ENCODE data around the gene FGD2.

DNA sequence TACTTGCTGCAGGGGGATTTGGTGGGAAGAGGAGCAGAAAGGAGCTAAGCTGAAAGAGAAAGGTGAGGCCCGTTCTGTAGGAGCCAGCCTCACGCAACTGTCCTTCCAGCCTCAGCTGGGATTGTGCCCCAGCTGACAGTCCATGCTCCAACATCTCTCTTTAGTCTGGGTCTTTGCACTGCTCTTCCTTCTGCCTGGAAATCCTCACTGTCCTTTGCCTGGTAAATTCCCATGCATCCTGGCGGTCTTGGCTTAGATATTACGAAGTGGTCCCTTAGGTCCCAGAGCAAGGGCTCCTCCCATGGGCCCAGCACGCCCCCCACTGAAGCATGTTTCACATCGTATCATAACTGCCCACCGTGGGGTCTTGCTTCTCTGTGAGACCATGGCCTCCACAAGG lies 52.2 kb downstream of the FGD2 start:
- TF ChIP-seq, protein P1, sequence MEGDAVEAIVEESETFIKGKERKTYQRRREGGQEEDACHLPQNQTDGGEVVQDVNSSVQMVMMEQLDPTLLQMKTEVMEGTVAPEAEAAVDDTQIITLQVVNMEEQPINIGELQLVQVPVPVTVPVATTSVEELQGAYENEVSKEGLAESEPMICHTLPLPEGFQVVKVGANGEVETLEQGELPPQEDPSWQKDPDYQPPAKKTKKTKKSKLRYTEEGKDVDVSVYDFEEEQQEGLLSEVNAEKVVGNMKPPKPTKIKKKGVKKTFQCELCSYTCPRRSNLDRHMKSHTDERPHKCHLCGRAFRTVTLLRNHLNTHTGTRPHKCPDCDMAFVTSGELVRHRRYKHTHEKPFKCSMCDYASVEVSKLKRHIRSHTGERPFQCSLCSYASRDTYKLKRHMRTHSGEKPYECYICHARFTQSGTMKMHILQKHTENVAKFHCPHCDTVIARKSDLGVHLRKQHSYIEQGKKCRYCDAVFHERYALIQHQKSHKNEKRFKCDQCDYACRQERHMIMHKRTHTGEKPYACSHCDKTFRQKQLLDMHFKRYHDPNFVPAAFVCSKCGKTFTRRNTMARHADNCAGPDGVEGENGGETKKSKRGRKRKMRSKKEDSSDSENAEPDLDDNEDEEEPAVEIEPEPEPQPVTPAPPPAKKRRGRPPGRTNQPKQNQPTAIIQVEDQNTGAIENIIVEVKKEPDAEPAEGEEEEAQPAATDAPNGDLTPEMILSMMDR (IDR thresholded peaks at IDR 0.05), result no peak
- TF ChIP-seq POLR2A (IDR thresholded peaks at IDR 0.05), result no peak
